Stimulated activated CD4-positive, alpha-beta T cell treated with anti-CD3 and anti-CD28 coated beads, Interleukin-2, amount 100 ng/mL, for 24 hours (primary cell): ENCODE data around the gene PLCB1.
"Not testable (repeated sequence)": the region's sequence is repeated elsewhere in the genome, so short reads cannot be mapped to it uniquely, and the experiment has no call there.

ENCODE experiments used
- DNase-seq, 2 donors: peaks; one replicate each; pipeline ENCODE4 v3.0.0-alpha.2; 2020

PLCB1 gene

DNA sequence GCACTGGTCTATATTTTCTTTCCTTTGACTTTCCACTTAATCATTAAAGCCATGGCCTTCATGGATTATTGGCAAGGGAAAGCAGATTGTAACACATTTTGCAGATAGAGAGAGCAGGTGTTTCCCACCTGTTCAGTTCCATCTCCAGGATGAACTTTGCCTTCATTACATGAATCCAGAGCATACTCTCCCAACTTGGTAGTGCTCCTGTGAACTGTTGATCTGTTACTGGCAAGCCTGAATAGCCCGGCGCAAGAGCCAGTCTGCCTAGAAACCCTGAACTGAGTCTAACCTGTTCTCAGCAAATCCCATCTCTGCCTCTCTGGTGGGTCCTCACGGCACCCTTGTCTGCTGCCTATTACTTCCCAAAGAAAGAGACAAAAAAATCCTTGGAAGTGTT is 210.3 kb downstream of the PLCB1 start:
- DNase-seq: no peak

DNA sequence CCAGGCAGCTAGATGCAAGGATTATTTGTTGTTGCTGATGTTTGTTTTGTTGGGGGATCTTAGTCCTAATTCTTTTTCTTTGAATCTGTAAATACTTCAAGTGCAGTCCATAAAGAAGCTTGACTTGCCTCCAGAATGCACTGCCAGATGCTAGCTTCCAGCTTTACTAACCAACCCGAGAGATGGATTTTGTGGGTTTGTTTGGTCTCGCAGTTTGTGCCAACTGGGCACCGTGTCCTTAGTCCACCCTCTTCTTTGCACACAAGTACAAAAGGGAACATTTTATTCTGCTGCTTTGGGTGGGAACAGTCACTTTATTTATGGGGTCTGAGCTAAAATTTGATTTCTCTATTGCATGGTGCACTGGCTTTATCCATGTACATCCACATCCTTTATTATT is 212.0 kb downstream of the PLCB1 start:
- no peak for DNase-seq

GRCh38 chr20:8344631-8345030 is 212.6 kb downstream of the PLCB1 start:
- no peak for DNase-seq

DNA sequence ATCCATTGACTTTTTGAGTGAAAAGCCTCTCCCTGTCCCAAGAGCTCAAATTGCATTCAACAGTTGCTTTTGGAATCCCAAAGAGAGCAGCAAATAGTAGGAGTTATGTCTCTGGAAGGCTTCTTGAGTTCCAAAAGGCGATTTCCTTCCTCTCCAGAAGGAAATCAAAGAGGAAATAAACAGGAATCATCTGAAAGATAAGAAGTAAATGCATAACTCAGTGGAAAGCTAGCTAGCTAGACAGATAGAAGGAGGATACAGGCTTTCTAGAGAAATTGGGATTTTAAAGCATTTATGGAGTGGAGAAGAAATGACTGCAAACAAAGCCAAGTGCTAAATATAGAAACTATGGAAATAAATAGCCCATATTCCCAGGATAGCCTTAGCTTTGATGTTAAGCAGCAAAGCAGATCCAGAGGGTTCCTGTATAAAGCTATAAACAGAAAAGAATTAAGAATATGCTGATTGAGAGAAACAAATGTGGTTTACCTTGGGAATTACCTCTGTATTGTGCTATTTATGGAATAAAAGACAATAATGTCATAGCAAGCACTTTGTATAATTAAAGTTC is 214.7 kb downstream of the PLCB1 start:
- DNase-seq: no peak

DNA sequence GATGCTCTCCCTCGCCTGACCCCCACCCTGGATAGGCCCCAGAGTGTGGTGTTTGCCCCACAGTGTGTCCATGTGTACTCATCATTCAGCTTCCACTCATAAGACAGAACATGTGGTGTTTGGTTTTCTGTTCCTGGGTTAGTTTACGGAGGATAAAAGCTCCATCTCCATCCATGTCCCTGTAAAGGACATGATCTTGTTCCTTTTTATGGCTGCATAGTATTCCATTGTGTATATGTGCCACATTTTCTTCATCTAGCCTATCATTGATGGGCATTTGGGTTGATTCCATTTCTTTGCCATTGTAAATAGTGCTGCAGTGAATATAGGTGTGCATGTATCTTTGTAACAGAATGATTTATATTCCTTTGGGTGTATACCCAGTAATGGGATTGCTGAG is 218.2 kb downstream of the PLCB1 start:
- not testable (repeated sequence) for DNase-seq

GRCh38 chr20:8352486-8352885 is 220.4 kb downstream of the PLCB1 start:
- DNase-seq: no peak

DNA sequence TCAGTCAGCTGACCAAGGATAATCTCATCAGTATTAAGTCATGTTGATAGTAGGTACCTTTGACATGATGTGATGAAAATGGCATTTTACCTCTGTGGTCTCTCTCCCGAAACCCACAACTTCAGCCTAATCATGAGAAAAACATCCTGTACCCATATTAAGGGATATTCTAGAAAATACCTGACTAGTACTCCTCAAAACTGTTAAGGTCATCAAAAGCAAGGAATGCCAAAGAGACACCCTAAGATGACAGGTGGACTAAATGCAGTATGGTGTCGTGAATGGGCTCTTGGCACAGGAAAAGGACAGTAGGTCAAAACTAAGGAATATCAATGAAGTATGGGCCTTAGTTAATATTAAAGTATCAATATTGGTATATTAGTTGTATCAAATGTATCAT is 221.4 kb downstream of the PLCB1 start:
- no peak for DNase-seq

GRCh38 chr20:8355453-8355852 is 223.4 kb downstream of the PLCB1 start:
- DNase-seq: no peak

GRCh38 chr20:8356806-8357205 is 224.7 kb downstream of the PLCB1 start:
- no peak for DNase-seq

- DNase-seq: no peak
Observed at GRCh38 chr20:8357703-8358102, 225.6 kb downstream of the PLCB1 start.

GRCh38 chr20:8360035-8360434 is 228.0 kb downstream of the PLCB1 start:
- no peak for DNase-seq

- DNase-seq: peak in 1 of 2 donors; percentile 2
Observed at GRCh38 chr20:8361006-8361652, 229.1 kb downstream of the PLCB1 start.

DNA sequence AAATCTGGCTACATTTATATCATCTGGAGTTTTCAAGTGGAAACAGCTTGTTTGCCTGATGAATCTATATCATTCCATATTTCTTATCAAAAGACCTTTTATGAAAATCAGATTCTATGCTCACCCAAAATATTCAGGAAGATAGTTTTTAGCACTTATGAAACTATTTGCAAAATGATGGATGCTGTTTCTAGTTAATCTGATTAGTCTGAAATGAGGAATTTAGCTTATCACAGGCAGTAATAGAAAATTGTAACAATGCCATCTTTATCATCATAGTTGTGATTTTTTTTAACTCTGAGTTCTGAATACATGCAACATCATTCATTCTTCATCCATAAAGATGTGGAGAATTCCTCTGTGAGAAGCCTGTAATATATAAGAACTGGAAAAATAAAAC is 229.7 kb downstream of the PLCB1 start:
- no peak for DNase-seq

DNA sequence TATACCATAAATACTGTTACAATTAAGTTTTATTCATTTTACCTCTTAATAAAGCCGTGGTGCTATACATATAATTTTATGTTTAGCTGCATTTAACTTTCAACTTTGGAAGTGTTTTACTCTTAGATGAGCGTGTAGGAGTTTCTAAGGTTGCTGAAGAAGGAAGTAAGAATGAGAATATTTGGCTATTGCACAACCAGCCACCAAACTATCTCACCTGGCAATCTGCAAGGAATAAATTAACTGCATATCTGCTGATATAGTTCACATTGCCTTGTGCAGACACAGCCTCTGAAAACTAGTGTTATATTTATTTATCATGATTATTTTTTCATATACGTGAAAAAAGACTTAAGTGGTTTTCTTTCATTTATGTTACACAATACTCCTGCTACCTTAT is 230.4 kb downstream of the PLCB1 start:
- no peak for DNase-seq

DNA sequence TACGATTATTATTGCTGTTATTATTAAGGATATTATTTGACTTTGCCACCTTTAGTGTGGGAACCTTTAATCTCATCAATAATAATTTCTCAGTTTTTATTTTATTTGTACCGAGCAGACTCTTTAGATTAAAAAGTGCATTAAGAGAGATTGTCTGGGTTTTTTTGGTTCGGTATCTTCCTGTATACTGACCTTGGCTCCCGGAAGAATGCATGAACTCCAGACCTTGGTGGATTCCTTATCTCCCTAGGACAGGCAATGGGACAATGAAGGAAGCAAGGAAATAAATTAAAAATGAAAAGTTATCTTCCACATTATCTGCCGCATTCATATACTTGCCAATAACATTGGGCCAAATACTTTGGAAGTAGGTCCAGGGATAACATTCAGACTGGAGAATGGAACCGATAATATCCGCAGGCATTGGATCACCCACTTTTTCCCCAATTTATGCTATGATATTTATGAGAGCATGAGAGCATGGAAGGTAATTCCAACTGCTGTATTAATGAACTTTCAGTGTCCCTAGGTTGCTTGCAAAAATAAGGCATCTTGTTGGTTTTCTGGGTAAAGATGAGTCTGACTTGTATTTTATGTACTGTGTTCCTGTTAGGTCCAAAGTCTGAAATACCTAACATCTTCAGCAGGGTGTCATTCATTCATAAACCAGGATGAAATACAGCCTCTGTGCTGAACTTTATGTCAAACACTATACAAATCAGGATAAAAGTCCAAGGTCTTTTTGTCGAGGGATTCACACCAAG is 232.1 kb downstream of the PLCB1 start:
- DNase-seq: no peak

GRCh38 chr20:8364734-8365078 is 232.6 kb downstream of the PLCB1 start:
- no peak for DNase-seq

DNA sequence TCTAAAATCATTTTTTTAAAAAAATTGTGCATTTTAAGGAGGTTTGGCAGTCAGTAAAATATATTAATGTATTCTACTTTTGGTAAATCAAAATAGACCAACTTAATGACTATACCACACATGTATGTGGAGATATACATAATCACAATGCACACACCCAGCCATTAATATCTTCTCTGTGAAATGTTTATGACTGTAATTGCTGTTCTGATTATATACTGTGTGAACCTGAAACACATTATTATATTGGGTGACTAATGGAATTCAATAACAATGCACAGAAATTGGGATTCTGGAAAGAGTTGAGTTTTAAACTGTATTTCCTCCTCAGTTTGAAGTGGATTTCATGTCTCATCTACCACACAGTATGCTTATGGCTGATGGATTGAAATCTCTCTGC is 233.6 kb downstream of the PLCB1 start:
- no peak for DNase-seq

DNA sequence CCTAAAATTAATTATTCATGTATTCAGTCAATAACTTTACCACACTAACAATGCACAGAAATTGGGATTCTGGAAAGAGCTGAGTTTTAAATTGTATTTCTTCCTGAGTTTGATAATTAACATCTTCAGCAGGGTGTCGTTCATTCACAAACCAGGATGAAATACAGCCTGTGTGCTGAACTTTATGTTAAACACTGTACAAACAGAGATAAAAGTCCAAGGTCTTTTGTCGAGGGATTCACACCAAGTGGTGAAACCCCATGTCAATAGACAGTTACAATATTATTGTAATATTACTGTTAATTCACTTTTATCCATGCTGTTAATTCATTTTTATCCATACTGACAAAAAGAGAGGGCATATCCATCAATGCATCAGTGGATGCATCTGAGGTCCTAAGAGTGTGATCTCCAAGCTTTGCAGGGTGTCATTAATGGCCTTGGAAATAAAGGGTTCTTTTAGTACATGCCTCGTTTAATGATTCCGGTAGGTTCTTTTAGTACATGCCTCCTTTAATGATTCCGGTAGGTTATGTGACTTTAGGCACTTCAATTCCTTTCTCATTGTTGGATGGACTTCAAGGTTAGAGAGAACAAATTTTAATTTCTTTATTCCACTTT is 234.3 kb downstream of the PLCB1 start:
- DNase-seq: no peak

DNA sequence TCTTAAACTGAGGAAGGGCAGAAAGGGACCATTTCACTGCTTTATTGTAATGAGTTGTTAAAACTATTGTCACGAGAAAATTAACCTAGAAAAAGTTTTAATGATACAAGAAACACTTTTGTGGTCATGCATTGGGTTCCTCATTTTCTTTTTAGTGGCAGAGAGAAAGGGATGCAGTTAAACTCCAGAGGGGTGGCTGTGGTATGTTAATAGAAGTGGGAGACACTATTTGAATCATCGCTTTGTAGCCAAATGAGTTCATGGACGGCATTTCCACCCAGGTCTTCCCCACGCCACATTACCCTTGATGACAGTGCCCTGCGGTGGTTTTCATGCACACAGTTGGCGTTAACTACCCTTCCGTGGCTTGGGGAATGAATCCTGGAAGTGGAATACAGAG is 235.6 kb downstream of the PLCB1 start:
- no peak for DNase-seq

- no peak for DNase-seq
Observed at GRCh38 chr20:8368670-8369069, 236.6 kb downstream of the PLCB1 start.

GRCh38 chr20:8369311-8369710 is 237.2 kb downstream of the PLCB1 start:
- no peak for DNase-seq

- no peak for DNase-seq
Observed at GRCh38 chr20:8370774-8371173, 238.7 kb downstream of the PLCB1 start.

- DNase-seq: no peak
Observed at GRCh38 chr20:8372824-8373380, 240.8 kb downstream of the PLCB1 start.

- no peak for DNase-seq
Observed at GRCh38 chr20:8373579-8373978, 241.5 kb downstream of the PLCB1 start.
